SW480 (cell line): ENCODE results near the gene CCDC92B.

ENCODE experiments used
- DNase-seq: peaks from one replicate; pipeline ENCODE4 v3.0.0-alpha.2; 2016; ENCODE audit warnings: low spot score

CCDC92B gene

DNA sequence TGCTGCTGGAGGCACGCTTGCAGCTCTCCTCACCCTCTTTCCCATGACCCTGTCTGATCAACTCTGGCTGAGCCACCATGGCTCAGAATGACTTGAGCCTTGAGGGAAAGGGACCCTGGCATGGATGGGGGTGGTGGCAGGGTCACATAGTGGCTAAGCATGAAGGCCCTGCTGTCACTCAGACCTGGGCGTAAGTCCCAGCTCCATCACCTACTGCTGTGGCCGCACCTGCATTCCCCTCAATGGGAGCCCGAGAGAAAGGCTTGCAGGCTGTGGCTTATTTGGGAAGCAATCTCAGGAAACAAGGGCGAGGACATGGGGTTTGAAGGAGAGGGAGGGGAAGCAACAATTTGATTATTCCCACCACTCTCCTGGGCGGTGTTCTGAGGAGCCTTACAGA is 29.0 kb upstream of the CCDC92B start:
- DNase-seq, result no peak

DNA sequence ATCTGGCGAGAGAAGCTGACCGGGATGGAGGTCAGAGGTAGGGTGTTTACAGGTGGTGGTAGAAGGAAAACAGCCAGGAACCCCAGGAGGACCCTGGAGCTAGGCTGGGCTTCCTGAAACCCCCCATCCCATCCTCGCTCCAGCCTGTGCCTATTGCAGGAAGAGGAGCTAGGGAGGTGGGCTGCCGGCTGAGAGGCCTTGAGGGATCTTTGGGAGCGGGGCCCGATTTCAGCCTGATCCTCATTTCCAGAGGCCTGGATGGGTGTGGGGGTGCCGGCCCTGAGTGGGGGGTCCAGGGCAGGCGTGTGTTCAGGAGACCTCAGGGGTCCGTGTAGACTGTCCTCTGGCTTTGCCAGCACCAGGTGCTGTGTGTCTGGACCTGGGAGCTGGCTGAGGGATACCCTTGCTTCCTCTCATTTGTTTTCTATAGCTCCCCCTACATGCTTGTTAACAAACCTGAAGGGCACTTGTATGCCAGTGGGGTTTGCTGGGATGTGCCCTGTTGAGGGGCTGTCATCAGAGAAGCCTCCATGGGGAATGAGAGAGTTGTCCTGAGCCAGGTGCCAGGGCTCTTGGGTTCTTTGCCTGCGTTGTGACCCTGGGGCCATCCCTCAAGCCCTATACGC is 27.9 kb upstream of the CCDC92B start:
- DNase-seq, result no peak

DNA sequence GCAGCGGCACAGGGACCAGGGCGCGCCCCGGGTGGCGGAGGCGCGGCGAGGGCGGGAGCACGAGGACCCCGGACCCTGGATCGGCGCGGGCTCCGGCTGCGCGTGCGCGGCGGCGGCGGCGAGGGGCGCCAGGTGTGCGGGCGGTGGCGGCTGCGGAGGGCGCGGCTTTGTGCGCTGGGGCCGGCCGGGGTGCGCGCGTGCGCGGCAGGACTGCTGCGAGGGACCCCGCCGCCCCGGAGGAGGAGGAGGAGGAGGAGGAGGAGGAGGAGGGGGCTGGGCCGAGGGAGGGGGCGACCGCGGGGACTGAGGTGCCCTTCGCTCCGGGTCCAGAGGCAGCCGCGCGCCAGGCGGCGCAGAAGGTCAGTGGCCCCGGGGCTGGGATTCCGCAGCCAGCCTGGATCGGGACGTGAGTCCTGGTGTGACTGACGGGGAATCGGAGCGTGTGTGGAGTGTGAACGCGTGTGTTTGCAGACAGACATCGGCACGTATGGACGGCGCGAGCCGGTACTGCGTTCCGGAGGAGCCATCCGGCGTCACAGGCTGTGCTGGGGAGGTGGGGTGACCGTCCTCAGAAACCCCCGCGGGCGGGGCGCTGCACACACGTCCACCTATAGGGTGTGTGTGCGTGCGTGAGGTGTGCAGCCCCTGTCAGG is 27.3 kb upstream of the CCDC92B start:
- no peak for DNase-seq

DNA sequence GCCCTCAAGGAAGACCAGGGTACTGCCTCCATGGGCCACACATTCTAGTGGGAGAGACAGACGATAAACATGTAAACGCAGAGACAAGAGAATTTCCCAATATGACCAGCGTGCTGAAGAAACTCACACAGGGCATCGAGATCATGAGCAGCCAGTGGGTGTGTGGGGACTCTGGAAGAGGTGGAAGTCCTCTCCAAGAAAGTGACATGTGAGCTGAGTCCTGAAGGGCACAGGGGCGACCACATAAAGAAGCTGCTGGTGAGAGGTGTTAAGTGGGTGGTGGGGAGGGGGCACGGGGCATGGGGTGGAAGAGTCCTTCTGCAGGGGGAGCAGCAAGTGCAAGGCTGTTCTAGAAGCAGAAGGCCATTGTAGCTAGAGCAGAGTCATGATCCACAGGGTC is 25.8 kb upstream of the CCDC92B start:
- no peak for DNase-seq

DNA sequence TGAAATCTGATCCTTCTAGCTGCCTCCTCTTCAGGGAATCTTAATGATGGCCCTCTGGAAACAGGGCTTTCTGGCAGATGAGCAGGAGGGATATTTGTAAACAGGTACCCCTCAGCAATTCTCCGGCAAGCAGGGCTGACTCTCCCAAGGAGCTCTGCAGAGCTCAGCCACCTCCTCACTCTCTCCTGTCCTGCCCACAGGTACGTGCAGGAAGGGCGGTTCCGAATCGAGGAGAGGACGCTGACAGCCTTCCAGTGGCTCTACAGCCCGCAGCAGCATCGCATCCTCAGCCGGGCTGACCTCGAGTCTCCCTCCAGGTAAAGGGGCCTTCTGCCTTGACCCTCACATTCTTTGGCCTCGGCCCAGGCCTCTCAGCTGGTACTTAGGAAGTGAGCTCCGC is 20.7 kb upstream of the CCDC92B start:
- DNase-seq, result no peak

DNA sequence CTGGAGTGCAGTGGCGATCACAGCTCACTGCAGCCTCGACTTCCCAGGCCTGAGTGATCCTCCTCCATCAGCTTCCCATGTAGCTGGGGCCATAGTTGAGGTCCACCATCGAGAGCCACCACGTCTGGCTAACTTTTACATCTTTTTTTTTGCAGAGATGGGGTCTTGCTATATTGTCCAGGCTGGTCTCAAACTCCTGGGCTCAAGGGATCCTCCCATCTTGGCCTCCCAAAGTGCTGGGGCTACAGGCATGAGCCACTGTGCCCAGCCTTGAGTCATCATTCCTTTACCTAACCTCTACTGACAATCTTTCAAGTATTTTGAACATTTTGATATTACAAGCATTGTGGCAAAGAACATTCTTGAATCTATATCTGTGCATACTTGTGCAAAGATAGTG is 9.4 kb upstream of the CCDC92B start:
- no peak for DNase-seq

DNA sequence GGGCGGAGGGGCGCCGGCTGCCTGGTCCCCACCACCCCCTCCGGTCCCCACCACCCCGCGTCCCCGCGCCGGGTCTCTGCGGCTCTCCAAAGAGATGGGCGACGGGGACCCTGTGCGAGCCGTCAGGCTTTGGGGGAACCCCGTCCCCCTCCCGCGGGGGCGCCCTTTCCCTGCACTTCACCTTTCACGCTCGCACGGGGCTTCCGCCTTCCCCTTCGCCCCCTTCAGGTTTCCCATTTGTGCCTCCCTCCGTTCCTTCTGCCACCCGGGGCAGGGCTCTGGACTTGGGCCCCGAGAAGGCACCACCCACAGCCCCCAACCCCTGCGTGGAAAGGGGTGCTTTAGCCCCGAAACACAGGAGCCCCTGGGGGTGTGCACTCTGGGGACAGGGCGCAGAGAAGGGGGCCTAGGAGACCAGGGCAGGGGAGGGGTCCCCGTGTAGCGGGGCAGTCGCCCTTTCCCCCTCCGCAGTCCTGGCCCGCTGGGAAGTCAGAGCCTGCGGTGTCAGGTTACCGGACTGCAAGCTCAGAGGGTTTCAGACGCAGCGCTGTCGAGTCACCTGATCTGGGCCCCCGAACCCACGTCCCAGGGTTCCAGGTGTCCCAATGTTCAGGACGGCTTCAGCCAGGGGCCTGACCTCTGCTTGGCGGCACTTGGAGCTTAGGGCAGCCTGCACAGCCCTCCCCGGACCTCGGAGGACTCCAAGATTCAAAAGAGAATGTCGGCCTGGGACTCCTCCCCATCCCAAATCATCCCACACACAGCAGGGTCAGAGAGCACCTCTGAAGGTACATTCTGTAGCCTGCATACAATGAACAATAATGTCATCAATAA is 6.7 kb upstream of the CCDC92B start:
- DNase-seq, result peak; percentile 44

DNA sequence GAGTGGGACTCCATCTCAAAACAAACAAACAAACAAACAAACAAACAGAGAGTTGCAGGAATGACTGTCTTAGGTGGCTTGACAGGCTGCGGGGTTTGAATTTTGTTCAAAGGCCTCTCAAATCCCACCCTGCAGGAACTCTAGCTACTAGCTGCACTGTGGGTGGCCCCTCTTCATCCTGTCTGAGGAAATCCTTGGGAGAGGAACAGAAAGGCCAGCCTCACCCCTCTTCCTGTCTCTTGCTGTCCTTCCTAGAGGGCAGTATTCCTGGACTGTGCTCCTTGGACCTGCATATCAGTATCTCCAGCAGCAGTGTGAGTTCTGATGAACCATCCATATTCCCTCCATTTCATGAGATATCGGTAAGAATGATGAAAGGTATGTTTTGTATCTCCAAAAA is 2.0 kb upstream of the CCDC92B start:
- no peak for DNase-seq

DNA sequence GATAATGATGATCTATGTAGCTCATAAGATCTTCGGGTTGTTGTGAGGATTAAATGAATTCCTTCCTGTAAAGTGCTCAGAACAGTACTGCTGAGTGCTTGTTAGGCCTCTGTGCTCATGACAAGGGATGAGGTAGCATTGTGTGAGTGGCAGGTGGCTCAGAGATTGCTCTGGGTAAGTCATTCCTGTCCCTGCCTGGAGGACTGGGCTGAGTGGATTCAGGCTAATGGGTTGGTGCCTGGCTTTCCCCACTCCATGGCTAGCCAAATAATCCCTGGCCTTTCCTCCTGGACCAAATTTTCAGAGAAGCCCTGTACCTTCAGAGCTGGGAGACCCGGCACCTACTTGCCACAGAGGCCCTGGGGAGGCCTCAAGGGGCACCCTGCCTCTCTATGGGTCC is 1.3 kb upstream of the CCDC92B start:
- no peak for DNase-seq

DNA sequence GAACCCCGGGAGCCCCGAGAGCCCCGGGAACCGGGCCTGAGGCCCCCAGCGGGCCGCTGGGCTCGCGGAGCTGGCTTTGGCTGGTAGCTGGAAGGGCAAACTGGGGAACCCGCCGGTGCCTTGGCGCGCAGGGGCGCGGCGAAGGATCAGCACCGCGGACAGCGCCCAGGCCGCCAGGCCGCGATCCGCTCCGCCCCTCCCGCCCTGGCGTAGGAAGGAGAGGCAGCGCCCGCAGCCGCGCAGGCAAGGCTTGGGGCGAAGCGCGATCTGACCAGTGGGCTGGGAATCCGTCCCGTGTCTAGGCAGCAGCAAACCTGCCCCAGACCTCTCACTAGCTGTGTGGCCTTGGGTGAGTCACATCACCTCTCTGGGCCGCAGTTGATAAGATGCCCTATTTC is 331 bp upstream of the CCDC92B start:
- DNase-seq, result peak; percentile 66

DNA sequence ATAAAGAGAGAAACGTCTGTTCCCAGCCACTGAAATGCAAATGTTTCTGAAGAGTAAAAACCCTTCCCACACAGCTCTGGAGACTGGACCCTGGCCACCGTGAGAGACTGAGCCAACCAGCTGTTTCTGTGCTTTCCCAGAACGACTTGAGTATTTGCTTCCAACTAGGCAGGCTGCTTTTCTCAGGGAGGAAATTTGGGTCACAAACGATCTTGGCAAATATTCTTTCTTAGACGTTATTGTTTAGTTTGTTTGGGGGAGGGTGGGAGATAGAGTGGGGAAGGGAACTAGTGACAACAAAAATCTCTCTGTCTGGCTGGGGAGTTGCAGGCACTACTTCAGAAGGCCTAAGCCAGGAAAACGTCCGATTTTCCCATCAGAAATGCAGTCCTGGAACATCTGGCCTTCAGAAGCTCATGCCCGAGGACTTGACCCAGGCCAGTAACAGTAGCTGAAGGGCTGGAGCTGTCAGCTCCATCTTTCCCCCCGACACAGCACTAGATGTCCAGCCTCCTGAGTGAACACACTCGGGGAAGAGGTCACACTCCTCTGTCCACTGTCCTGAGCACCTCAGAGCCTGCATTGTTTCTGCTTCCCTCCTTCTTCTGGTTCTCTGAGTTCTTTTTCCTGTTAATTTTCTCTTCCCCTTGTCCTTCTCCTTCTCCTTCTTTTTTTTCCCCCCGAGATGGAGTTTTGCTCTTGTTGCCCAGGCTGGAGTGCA is 4.0 kb downstream of the CCDC92B start:
- no peak for DNase-seq

DNA sequence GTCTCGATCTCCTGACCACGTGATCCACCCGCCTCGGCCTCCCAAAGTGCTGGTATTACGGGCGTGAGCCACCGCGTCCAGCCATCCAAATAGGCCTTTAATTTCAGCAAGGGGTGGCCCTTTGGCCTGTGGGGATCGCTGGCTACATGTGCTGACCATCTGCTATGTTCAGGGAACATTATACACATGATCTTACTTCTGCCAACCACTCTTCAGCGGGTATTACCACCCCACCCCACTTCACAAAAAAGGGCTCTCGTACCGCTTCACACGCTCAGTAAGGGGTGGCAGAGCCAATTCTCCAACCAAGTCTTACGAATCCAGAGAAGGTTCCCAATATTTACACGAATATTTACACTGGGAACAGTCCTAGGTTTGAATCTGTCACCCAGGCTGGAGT is 11.8 kb downstream of the CCDC92B start:
- DNase-seq, result no peak

DNA sequence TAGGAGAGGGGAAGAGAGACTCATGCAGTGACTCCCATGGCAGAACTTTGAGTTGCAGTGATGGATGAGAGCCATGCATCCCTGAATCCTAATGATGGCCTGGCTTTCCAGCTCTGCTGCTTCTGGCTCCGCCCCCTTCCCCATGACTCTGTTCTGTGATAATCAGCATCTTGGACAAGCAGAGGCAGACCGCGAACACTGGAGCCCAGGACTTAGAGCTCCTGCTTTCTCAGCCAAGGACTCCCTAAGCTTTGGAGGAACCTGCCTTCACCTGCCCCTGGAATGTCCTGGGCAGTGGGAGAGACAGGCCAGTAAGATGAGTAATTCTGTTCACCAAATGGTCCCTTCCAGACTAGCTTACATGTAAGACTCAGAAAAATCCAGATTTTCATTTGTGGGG is 12.5 kb downstream of the CCDC92B start:
- no peak for DNase-seq

DNA sequence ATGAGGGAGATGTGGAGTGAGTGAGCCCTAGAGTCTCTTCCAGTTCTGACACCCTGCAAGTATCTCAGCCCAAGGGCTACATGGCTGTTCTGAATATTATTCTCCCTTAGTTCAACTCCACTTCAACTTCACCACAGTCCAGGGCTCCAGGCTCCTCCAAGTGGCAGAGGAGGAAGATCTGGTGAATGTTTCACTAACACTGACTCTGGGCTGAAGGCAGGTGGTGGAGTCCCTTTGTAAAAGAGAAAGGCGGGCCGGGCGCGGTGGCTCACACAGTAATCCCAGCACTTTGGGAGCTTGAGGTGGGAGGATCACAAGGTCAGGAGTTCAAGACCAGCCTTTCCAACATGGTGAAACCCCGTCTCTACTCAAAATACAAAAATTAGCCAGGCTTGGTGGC is 13.6 kb downstream of the CCDC92B start:
- DNase-seq, result no peak

DNA sequence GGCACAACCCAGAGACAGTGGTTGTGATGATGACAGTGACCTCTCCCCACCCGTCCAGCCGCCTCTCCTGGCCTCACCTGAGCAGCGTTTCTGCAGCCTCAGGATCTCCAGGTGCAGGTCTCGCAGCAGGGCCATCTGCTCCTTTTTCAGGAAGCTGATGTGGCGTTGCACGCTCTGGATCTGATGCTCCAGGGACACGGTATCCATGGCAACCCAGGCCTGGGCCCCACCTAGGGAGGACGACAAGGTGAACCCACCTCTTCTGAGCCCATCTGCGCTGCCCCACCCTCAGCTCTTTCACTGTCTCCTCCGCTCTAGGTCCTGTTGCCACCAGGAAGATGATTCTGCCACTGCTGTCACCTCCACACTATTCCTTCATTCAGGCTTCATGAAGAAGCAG is 14.5 kb downstream of the CCDC92B start:
- no peak for DNase-seq

DNA sequence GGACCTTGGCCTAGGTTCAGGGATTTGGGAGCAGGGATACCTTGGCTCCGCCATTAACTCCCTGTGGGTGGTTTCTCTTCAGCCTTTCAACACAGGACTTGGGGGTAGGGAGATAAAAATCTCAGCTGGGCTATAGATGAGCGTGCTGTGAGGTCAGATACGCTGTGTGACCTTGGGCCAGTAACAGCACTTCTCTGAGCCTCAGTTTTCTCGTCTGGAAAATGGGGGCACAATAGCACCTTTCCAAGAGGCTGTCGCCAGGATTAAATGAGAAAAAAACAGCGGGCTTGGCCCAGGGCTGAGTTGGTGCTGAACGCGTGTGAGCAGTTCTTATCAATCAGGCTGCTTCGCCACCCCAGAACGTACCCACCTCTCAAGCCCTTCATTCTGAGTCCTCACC is 17.6 kb downstream of the CCDC92B start:
- DNase-seq, result no peak

DNA sequence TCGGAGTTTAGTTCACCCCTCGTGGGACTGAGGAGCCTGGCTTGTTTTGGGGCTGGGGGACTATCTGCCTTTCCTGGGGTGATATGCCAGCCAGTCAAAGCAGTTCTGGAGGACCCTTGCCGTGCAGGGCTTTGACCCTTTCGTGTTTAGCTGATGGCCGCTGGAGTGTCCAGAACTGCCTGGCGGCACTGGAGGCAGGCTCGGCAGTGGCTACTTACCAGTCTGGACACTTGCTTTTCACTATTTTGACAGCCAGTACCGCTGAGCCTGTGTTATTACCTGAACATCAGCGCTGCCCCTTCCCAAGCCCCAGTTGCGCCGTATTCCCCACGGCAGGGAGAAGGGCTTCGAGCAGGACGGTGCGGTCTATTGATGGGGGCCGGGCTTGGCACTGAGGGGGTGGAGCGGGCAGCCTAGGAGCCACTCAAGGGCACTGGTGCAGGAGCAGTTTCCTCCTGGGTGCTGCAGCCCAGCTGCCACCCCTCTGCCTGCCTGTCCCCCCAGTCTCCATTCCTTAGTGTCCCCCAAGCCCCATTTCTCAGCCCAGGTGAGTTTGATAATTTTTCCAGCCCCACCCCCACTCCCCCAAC is 18.6 kb downstream of the CCDC92B start:
- no peak for DNase-seq

DNA sequence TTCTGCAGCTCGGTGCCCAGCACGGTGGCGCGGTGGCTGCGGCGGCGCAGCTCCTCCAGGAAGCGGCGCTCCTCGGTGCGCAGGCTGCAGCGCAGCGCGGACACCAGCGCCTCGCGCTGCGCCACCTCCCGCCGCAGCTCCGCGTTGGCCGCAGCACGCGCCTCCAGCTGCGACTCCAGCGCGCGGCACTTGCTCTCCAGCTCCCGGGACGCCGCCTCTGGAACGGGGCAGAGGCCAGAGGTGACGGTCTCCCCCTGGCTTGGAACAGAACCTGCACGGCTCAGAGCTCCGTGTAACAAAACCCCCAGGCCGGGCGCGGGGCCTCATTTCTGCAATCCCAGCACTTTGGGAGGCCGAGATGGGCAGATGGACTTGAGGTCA is 24.7 kb downstream of the CCDC92B start:
- no peak for DNase-seq

DNA sequence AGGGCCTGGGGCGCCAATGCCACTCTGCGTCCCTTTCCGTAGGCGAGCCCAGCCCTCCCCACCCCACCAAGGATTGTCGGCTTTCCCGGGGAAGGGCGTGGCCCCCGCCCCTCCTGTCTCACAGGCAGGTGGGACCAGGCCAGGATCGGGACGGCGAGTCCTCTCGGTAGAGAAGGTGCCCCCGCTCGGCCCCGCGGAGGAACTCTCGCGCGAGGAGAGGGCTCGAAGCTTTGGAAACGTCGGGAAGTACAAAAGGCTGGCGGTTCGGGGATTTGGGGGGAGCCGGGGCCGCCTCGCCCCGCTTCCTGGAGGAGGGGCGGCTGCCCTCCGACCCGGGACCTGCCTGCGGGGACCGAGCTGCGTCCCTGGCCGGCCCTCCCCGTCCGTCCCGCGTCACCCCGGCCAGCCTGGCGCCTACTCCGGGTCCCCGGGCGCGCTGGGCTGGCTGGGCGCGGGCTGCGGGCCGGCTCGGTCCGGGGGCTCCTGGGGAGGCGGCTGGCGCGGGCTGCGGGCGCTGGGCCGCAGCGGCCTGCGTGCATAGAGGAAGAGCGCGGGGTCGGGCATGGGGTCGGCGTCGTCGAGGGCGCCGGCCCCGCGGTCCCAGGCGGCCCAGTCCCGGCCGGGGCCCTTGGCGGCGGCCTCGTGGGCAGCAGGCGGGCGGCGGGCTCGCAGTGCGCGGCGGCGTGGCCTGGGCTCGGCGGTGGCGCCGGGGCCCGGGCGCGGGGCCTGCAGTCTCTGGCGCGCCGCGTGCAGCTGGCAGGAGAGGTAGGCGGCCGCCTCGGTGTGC is 25.3 kb downstream of the CCDC92B start:
- no peak for DNase-seq

DNA sequence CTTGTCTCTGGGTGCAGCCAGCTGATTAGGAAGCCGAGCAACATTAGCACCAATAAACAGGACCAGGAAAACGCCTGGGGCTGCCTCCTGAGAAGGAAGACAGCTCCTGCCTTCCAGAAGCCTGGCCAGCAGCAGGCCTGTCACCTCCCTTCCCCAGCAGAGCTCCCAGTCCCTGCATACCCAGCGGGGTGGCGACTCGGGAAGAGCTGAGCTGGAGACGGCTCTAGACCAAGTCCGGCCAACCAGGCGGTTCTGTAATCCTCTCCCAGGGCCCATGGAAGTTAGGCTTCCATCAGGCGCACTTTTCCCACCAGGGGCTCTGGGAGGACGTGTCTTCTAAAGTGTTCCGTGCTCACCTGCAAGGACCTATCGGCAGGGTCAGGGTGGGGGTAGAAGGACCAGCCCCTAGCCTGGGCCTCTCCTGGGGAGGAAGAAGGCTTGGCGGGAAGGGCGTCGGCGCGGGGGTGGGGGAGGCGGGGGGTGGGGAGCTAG is 25.9 kb downstream of the CCDC92B start:
- DNase-seq, result no peak

DNA sequence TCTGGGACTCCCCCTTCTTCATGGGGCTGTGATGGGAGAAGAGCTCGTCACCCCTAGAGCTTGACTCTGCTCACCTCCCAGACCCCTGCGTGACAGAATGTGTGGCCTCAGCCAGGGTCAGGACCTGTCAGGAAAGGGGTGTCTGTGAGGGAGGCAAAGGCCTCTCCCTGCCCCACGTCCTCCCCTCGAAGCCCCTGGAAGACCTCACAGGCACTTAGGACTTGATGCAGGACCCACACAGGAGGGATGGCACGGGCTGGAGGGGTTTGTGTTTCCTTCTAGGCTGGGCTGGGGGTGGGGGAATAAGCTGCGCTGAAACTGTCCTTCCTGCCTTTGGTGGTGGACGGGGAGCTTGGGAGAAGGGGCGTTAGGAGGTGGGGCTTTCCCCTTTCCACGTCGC is 26.8 kb downstream of the CCDC92B start:
- no peak for DNase-seq
